Smooth muscle cell (in vitro differentiated cells): ENCODE measurements around the gene KANSL1. TPM values are rescaled to one million over a fixed set of nuclear protein-coding genes. Genes with fewer than 3 reads are reported as not detected.

Source experiments
- DNase-seq: peaks from one replicate; lab custom pipeline; 2025; ENCODE audit not compliant: unreplicated experiment; lab: John Stamatoyannopoulos, UW
- H2AFZ ChIP-seq: fragments of 200-600 bp; sonication (generic); 2 replicates; pipeline ENCODE4 v1.6.0; 2016; ENCODE audit warnings: antibody characterized with exemption, low read depth, mild to moderate bottlenecking
- H3F3A ChIP-seq: fragments of 200-600 bp; sonication (generic); 2 replicates; pipeline ENCODE4 v1.6.0; 2017; ENCODE audit warnings: antibody characterized with exemption, low read depth
- H3K27ac ChIP-seq: fragments of 200-600 bp; sonication (generic); 2 replicates; pipeline ENCODE4 v1.5.1; 2016; ENCODE audit warnings: low read depth, mild to moderate bottlenecking
- H3K27me3 ChIP-seq: fragments of 200-600 bp; sonication (generic); 2 replicates; pipeline ENCODE4 v1.6.1; 2016; ENCODE audit warnings: low read depth, mild to moderate bottlenecking
- H3K36me3 ChIP-seq: fragments of 200-600 bp; sonication (generic); 2 replicates; pipeline ENCODE4 v1.5.1; 2016; ENCODE audit warnings: low read depth
- H3K4me1 ChIP-seq: fragments of 200-600 bp; sonication (generic); 2 replicates; pipeline ENCODE4 v1.5.1; 2016; ENCODE audit warnings: low read depth
- H3K4me2 ChIP-seq: fragments of 200-600 bp; sonication (generic); 2 replicates; pipeline ENCODE4 v1.6.0; 2016; ENCODE audit warnings: mild to moderate bottlenecking
- H3K4me3 ChIP-seq: fragments of 200-600 bp; sonication (generic); 2 replicates; pipeline ENCODE4 v1.5.1; 2016; ENCODE audit warnings: mild to moderate bottlenecking
- H3K79me2 ChIP-seq: fragments of 200-600 bp; sonication (generic); 2 replicates; pipeline ENCODE4 v1.6.0; 2016; ENCODE audit warnings: low read depth, mild to moderate bottlenecking
- H3K9ac ChIP-seq: fragments of 200-600 bp; sonication (generic); 2 replicates; pipeline ENCODE4 v1.6.0; 2016; ENCODE audit warnings: low read depth
- H3K9me3 ChIP-seq: fragments of 200-600 bp; sonication (generic); replicated peaks from 2 replicates; pipeline ENCODE4 v1.5.1; 2016; ENCODE audit warnings: low read depth
- H4K20me1 ChIP-seq: fragments of 200-600 bp; sonication (generic); 2 replicates; pipeline ENCODE4 v1.6.0; 2016; ENCODE audit warnings: low read depth
- WGBS: methylation state at CpG from one replicate; pipeline ENCODE4 v1.1.7; 2016; ENCODE audit warnings: low lambda C conversion rate; 5-methylcytosine and 5-hydroxymethylcytosine counted together
- polyA plus RNA-seq: library from polyadenylated mRNA; unstranded; fragments of >200 nt; fragmentation: Nextera tagmentation; extraction: Ambion mirVana; gene quantifications from 2 replicates; pipeline ENCODE4 v1.2.1, GENCODE V29; 2016
- total RNA-seq: library from RNA; depleted of rRNA; stranded (reverse); fragments of >200 nt; gene quantifications from 2 replicates; pipeline ENCODE4 v1.2.3, GENCODE V29; 2014
- TF ChIP-seq, protein P1 (sequence below): fragments of 200-600 bp; sonication (generic); IDR thresholded peaks from 2 replicates; pipeline ENCODE4 v1.5.1; 2017; ENCODE audit warnings: borderline replicate concordance, mild to moderate bottlenecking, antibody characterized with exemption; ENCODE audit not compliant: insufficient read depth, poor library complexity, severe bottlenecking

Gene KANSL1
- total and polyA plus RNA-seq, 2 experiments from 2014 or later = 16.9 to 69.7 TPM

DNA sequence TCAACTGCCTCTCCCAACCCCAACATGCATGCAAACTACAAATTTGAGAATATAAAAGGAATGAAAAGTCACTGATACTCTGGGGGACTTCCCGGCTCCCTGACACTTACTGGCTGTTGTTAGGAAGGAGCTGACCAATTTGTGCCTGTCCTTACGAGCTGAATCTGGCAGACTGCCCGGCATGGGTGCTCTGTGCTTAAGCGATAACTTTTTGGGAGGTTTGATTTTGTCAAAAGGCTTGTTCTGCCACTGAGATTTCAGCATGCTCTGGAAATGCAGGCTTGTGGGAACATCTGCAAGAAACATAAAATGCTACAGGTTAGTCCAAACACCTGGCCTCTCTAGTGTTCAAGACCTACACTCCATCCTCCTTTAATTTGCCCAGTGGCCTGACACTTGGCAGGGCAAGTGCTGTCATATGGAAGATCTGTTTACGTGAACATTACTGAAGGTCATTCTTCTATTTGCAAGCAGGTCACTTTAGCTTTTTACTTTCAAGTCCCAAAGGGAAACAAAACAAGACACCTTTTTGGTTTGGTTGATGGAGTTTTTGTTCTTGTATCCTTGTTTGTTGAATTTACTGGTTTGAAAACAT, 153.5 kb downstream of the KANSL1 start:
- DNase-seq = no peak
- Histone ChIP-seq H3K4me2 (no peak overlapping the region), H3F3A (no peaks in the 10 kb centered on the region), H3K9me3 (no peaks in the 10 kb centered on the region), H3K27ac (no peak overlapping the region), H3K36me3 (peaks cover 28% of the 10 kb centered on the region), H3K4me3 (no peak overlapping the region), H3K27me3 (no peaks in the 10 kb centered on the region), H3K9ac (no peak overlapping the region), H3K4me1 (no peaks in the 10 kb centered on the region), H4K20me1 (peaks cover 63% of the 10 kb centered on the region), H3K79me2 (peaks cover 13% of the 10 kb centered on the region), H2AFZ (no peak overlapping the region)
- TF ChIP-seq, protein P1, sequence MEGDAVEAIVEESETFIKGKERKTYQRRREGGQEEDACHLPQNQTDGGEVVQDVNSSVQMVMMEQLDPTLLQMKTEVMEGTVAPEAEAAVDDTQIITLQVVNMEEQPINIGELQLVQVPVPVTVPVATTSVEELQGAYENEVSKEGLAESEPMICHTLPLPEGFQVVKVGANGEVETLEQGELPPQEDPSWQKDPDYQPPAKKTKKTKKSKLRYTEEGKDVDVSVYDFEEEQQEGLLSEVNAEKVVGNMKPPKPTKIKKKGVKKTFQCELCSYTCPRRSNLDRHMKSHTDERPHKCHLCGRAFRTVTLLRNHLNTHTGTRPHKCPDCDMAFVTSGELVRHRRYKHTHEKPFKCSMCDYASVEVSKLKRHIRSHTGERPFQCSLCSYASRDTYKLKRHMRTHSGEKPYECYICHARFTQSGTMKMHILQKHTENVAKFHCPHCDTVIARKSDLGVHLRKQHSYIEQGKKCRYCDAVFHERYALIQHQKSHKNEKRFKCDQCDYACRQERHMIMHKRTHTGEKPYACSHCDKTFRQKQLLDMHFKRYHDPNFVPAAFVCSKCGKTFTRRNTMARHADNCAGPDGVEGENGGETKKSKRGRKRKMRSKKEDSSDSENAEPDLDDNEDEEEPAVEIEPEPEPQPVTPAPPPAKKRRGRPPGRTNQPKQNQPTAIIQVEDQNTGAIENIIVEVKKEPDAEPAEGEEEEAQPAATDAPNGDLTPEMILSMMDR = no peak
- 95% methylated on average over 5 of the region's 5 CpGs for WGBS

DNA sequence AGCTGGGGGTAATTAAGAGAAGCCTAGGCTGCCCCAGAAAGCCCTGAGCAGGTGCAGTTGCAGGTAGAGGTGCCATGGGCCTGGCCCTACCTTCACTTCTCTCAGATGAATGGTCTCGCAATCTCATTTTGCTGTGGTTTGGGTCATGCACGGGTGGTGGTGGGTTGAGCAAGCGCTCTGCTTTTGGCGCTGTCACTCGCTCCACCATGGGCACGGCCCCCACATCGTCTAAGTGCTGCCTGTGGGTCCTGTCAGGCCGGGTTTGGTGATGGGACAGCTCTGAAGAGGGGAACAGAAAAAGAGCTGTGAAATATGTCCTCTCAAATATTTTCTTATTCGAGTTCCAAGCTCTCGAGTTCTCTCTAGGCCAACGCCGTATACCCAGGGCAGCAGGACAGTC, 154.3 kb downstream of the KANSL1 start:
- 98% methylated on average over 12 of the region's 12 CpGs for WGBS
- Histone ChIP-seq H3K4me2 (no peak overlapping the region), H2AFZ (no peak overlapping the region), H3F3A (no peaks in the 10 kb centered on the region), H3K36me3 (peaks cover 28% of the 10 kb centered on the region), H3K27me3 (no peaks in the 10 kb centered on the region), H3K4me1 (no peaks in the 10 kb centered on the region), H3K79me2 (peaks cover 12% of the 10 kb centered on the region), H4K20me1 (peaks cover 59% of the 10 kb centered on the region), H3K27ac (no peak overlapping the region), H3K4me3 (no peak overlapping the region), H3K9ac (no peak overlapping the region), H3K9me3 (no peaks in the 10 kb centered on the region)
- DNase-seq = no peak
- TF ChIP-seq, protein P1 = no peak

DNA sequence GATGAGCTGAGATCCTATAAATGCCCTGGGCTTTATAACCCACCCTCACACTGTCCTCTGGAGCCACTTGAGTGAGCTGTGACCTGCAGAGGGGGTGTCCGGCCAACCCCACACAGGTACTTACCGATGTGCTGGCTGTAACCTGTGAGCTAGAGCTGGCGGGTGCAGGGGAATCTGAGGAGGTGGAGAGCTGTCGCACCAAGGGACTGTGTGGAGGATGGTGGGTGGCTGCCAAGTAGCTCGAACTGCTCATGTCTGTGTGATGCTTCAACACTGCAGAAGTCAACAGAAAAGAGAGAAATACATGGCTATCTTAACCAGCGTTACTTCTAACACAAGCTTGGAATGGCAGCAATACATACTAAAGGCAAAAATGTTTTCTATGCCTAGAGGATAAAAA, 154.8 kb downstream of the KANSL1 start:
- TF ChIP-seq, protein P1 = no peak
- peaks cover 7% of the 10 kb centered on the region for H3K79me2 ChIP-seq
- WGBS = 99% methylated on average over 6 of the region's 6 CpGs

DNA sequence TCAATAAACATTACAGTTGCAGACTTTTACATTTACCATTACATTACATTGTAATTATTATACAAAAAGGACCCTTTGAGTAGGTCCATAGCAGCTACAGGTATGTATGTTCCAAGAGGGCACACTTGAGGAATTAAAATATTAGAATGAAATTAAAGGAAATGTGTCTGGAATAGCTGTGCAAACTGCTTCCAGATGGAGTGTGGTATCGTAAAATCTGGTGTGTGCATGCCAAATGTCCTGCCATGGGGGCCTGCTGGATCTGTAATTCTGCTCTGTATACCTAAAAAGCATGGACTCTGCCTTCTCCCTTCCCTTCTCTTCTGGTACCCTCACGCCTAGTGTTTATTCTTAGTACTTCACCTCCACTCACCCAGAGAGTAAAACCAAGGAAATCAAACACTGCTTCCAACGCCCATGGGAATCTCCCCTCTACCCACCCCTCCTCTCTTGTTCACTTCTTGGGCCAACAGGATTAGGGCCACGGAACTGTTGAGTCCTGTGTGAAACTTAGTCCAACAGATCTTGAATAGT, 155.4 kb downstream of the KANSL1 start:
- TF ChIP-seq, protein P1 = no peak
- 96% methylated on average over 4 of the region's 4 CpGs for whole genome bisulfite sequencing
- Histone ChIP-seq H3K36me3 (peaks cover 28% of the 10 kb centered on the region), H3K9ac (no peak overlapping the region), H3K4me1 (no peaks in the 10 kb centered on the region), H3K27ac (no peak overlapping the region), H3K27me3 (no peaks in the 10 kb centered on the region), H3K4me2 (no peak overlapping the region), H4K20me1 (peaks cover 49% of the 10 kb centered on the region), H2AFZ (no peak overlapping the region), H3K9me3 (no peaks in the 10 kb centered on the region), H3K79me2 (peaks cover 5% of the 10 kb centered on the region), H3F3A (no peaks in the 10 kb centered on the region), H3K4me3 (no peak overlapping the region)
- no peak for DNase-seq

More for the DNA sequence above, 154.8 kb downstream of the KANSL1 start:
- Histone ChIP-seq H3K9ac (no peak overlapping the region), H3K9me3 (no peaks in the 10 kb centered on the region), H2AFZ (no peak overlapping the region), H3F3A (no peaks in the 10 kb centered on the region), H3K4me1 (no peaks in the 10 kb centered on the region), H3K4me3 (no peak overlapping the region), H3K27me3 (no peaks in the 10 kb centered on the region), H3K27ac (no peak overlapping the region), H4K20me1 (peaks cover 56% of the 10 kb centered on the region), H3K36me3 (peaks cover 28% of the 10 kb centered on the region), H3K4me2 (no peak overlapping the region)
- DNase-seq = no peak
